GM21526 (cell line): ENCODE results near the gene ATP6V0A4.
"Not testable (repeated sequence)": the region's sequence is repeated elsewhere in the genome, so short reads cannot be mapped to it uniquely, and the experiment has no call there.

Experiments
- ATAC-seq: cut with Tn5 transposase; IDR thresholded peaks from one replicate; pipeline ENCODE4 v1.9.1; 2021; ENCODE audit warnings: moderate library complexity; ENCODE audit not compliant: unreplicated experiment, low FRiP score

ATP6V0A4 gene

DNA sequence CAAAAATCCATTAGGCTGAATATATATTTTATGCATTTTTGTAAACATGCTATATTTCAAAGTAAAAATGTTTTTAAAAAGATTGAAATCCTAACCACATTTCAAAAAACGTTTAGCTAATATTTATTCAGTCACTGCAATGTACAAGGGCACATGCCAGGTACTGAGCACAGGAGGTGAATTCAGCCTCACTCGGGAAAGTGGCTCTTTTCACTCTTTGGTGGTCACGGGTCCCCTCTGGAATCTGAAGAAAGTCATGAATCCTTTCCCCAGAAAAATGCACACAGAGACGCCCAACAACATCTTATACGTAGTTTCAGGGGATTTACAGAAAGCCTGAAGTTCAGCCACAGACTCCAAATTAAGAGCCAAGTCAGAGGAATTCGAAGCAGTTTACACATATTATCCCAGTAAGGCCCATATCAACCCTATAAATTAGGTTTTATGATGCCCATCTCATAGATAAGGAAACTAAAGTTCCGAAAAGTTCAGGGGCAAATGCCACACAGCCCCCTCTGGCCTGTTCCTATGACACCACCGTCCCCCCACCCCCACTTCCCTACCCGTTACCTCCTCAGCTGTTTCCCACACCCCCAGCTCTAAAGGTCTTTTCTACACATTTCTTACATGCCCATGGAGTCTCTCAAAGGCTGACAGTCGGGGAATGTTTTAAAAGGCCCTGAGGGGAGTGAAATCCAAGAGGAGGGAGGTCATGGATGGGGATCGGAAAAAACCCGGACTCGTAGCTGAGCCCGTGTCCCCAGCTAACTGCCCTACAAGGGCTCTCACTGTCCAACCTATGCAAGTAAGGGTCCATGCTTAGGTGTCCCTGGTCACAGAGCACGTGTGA, 87.2 kb downstream of the ATP6V0A4 start:
- no peak for ATAC-seq

GRCh38 chr7:138705167-138705566, 92.8 kb downstream of the ATP6V0A4 start:
- no peak for ATAC-seq

GRCh38 chr7:138701537-138701923, 96.5 kb downstream of the ATP6V0A4 start:
- ATAC-seq = no peak

GRCh38 chr7:138700857-138701536, 97.0 kb downstream of the ATP6V0A4 start, which contains the start of gene SVOPL:
SVOPL (minus strand) TSS chr7:138701362; CDS start chr7:138679045, 22,317 bp downstream.
- no peak for ATAC-seq

DNA sequence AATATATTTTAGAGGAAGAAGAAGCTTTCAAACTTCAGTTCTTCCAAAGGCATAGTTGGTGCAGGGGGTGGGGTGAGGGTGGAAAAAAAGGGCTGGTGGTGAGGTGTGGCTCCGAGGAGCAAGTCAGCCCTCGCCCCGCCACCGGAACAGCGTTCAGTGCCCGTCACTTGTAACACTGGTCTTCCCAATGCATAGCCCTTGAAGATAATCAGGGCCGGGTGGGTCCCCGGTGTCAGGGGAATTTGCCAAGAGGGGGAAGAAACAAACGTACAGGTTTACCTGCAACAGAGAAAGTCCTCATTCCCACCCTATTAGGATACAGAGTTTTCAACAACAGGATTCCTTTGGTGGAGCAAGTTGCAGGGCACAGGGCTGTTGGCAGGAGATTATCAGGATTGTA, 98.3 kb downstream of the ATP6V0A4 start:
- ATAC-seq = no peak

GRCh38 chr7:138698281-138698680, 99.7 kb downstream of the ATP6V0A4 start:
- ATAC-seq = no peak

- no peak for ATAC-seq
Observed at GRCh38 chr7:138697535-138698182, 100.3 kb downstream of the ATP6V0A4 start.

DNA sequence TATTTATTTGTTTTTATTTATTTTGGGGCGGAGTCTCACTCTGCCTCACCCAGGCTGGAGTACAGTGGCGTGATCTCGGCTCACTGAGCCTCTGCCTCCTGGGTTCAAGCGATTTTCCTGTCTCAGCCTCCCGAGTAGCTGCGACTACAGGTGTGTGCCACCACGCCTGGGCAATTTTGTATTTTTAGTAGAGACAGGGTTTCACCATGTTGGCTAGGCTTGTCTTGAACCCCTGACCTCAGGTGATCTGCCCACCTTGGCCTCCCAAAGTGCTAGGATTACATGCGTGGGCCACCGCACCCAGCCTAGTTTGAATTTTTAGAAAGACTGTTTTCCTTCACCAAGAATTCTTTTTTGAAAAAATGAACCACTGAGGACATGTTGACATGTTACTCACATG, 102.2 kb downstream of the ATP6V0A4 start:
- not testable (repeated sequence) for ATAC-seq

GRCh38 chr7:138695106-138695505, 102.9 kb downstream of the ATP6V0A4 start:
- no peak for ATAC-seq

- no peak for ATAC-seq
Observed at GRCh38 chr7:138691178-138691577, 106.8 kb downstream of the ATP6V0A4 start.

- ATAC-seq = no peak
Observed at GRCh38 chr7:138690495-138690894, 107.5 kb downstream of the ATP6V0A4 start.

- not testable (repeated sequence) for ATAC-seq
Observed at GRCh38 chr7:138688037-138688436, 110.0 kb downstream of the ATP6V0A4 start.

DNA sequence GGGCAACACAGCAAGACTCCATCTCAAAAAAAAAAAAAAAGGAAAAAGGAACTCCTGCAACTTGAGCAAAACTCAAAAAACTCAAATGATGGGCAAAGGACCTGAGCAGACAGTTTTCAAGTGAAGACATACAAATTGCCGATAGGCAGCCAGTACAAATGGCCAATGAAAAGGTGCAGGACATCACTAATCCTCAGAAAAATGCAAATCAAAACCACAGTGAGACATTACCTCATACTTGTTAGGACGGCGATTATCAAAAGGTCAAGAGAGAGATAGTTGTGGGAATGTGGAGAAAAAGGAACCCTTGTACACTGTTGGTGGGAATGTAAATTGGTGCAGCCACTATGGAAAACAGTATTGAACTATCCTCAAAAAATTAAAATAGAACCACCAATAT, 113.7 kb downstream of the ATP6V0A4 start:
- ATAC-seq = no peak

- ATAC-seq = no peak
Observed at GRCh38 chr7:138679793-138680192, 118.2 kb downstream of the ATP6V0A4 start.

DNA sequence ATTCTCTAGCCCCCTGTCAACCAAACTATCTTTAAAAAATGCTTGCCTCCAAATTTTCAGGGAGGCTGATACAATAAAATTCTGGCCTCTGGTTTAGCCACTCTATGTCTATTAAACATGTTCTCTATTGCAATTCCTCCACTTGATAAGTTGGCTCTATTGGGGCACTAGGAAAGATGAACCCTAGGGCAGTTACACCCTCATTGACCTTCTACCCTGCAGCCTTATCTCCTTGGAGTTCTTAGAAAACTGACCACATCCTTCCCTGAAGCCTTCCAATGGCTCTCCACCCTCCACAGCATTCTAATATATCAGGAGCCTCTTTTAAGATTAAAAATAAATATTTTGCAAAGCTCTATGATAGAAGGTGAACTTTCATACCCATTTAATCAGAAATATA, 127.4 kb downstream of the ATP6V0A4 start:
- ATAC-seq = no peak

- ATAC-seq = no peak
Observed at GRCh38 chr7:138669364-138669763, 128.6 kb downstream of the ATP6V0A4 start.

DNA sequence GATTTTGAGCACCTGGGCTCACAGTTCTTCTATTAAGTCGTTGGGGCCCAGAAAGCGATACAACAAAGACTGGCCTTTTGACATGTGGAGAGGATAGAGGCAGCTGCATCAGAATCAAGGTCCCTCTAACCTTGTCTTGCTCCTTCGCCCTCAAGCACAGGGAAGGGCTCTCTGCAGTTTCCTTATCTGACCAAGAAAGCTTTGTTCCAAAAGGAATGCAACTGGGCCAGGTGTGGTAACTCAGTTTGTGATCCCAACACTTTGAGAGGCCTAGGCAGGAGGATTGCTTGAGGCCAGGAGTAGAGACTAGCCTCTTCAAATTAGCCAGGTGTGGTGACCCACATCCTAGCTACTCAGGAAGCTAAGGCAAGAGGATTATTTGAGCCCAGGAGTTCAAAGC, 129.1 kb downstream of the ATP6V0A4 start:
- no peak for ATAC-seq

- ATAC-seq = no peak
Observed at GRCh38 chr7:138668229-138668596, 129.8 kb downstream of the ATP6V0A4 start.

- no peak for ATAC-seq
Observed at GRCh38 chr7:138667535-138668228, 130.3 kb downstream of the ATP6V0A4 start.

- ATAC-seq = no peak
Observed at GRCh38 chr7:138666385-138666784, 131.6 kb downstream of the ATP6V0A4 start.

DNA sequence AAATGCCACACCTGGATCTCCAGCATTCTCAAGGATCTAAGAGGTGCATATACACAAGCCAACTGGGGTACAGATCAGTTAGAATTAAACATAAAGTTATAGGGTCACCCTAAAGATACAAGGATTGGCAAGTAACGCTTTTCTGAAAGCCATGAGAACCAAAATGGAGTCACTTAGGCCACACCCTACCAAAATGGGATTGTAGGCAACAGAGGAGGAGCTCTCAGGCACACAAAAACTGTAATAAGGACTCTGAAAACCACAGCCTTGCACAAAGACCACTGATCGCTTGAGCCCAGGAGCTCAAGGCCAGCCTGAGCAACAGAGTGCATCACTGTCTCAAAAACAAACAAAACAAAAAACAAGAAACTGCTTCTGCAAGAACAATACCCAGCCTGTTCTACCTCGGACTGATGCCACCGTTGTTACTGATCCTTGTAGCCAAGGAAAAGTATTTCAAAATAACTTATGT, 132.3 kb downstream of the ATP6V0A4 start:
- no peak for ATAC-seq
